ENCODE results near the gene TTC7B. TPM values are rescaled to one million over a fixed set of nuclear protein-coding genes. Genes with fewer than 3 reads are reported as not detected.

Gene TTC7B, protein sequence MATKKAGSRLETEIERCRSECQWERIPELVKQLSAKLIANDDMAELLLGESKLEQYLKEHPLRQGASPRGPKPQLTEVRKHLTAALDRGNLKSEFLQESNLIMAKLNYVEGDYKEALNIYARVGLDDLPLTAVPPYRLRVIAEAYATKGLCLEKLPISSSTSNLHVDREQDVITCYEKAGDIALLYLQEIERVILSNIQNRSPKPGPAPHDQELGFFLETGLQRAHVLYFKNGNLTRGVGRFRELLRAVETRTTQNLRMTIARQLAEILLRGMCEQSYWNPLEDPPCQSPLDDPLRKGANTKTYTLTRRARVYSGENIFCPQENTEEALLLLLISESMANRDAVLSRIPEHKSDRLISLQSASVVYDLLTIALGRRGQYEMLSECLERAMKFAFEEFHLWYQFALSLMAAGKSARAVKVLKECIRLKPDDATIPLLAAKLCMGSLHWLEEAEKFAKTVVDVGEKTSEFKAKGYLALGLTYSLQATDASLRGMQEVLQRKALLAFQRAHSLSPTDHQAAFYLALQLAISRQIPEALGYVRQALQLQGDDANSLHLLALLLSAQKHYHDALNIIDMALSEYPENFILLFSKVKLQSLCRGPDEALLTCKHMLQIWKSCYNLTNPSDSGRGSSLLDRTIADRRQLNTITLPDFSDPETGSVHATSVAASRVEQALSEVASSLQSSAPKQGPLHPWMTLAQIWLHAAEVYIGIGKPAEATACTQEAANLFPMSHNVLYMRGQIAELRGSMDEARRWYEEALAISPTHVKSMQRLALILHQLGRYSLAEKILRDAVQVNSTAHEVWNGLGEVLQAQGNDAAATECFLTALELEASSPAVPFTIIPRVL
- 1.1 TPM in 2 replicates for total RNA-seq (2013; cell fraction: nucleolus; rRNA removed)
- 1.1 TPM in 1 of 2 replicates, not detected in the other for total RNA-seq (2014; rRNA removed)
- 0.31 and 0.37 TPM in 2 replicates for total RNA-seq (2014; rRNA removed; fragmentation: Illumina TruSeq; extraction: Trizol)
- 0.54 and 0.66 TPM in 2 replicates for total RNA-seq (2021)
- not detected for polyA plus RNA-seq (2011; ENCODE audit: low read depth)
- 0.06 and 0.20 TPM in 2 replicates for polyA plus RNA-seq (2011; rRNA removed)
- 0.23 and 0.43 TPM in 2 replicates for polyA plus RNA-seq (2011; cell fraction: cytosol; rRNA removed)
- polyA plus RNA-seq (2011; cell fraction: nucleus; rRNA removed): 0.01 and 0.57 TPM in 2 replicates
- 0.03 and 0.52 TPM in 2 replicates for polyA plus RNA-seq (2012)
- polyA plus RNA-seq (2014; fragmentation: Illumina TruSeq; extraction: Trizol): 0.13 and 0.31 TPM in 2 replicates
- polyA plus RNA-seq (2014; fragmentation: Nextera tagmentation; extraction: Ambion mirVana): under 1 TPM in 1 of 2 experiments, not detected in 1; 0.03 TPM
- 0.12 and 0.47 TPM in 2 replicates for polyA plus RNA-seq (2014; rRNA removed)
- under 1 TPM in 1 of 2 experiments, not detected in 1; under 0.01 TPM for polyA plus RNA-seq (2016; fragmentation: Nextera tagmentation; extraction: Ambion mirVana)
- polyA minus RNA-seq (2011; rRNA and poly(A)+ RNA removed): under 0.01 and 0.31 TPM in 2 replicates
- polyA minus RNA-seq (2011; cell fraction: cytosol; rRNA and poly(A)+ RNA removed): 0.10 TPM in 1 of 2 replicates, not detected in the other
- polyA minus RNA-seq (2011; cell fraction: nucleus; rRNA and poly(A)+ RNA removed): 0.10 and 0.48 TPM in 2 replicates
- Bru-seq, nascent RNA: percentile 18 among the genes with signal in this experiment
- percentile 14 among the genes with signal in this experiment for BruChase-seq, experiment 1, labeled RNA remaining after a 6-hour chase
- percentile 16 among the genes with signal in this experiment for BruChase-seq, experiment 2, labeled RNA remaining after a 2-hour chase
- long read RNA-seq, experiment 1: 0 reads
- long read RNA-seq, experiment 2: 0 reads

GRCh38 chr14:90815822-90816662 lies at the start of gene TTC7B:
Gene TTC7B, minus strand, starts transcription at chr14:90816430. Its CDS starts 135 bp downstream, at chr14:90816295.
- Histone ChIP-seq H3K4me3 (no peak within 1 kb of the TSS), H3K79me2 (ENCODE audit: control insufficient read depth, insufficient read depth, low read length) (no peaks in the 10 kb centered on the region), H4K20me1 (ENCODE audit: control insufficient read depth, insufficient read depth) (no peaks in the 10 kb centered on the region), H3K9me3 (replicated peaks; ENCODE audit: control insufficient read depth, insufficient read depth, low read length) (no peaks in the 10 kb centered on the region), H3K9ac (ENCODE audit: control insufficient read depth, insufficient read depth, low read length) (no peak within 1 kb of the TSS), H3K4me1 (ENCODE audit: control insufficient read depth, insufficient read depth, low read length) (no peaks in the 10 kb centered on the region), H3K36me3 (ENCODE audit: control insufficient read depth in 2 of 2, insufficient read depth in 2 of 2, low read length in 1 of 2) (no peaks in the 10 kb centered on the region), H2AFZ (ENCODE audit: control insufficient read depth, low read depth, low read length) (peak within 1 kb of the TSS; percentile 21; the same call in 1 of the 2 replicates), H3K27ac (ENCODE audit: control insufficient read depth, insufficient read depth) (no peak within 1 kb of the TSS), H3K4me2 (ENCODE audit: control insufficient read depth, insufficient read depth) (no peak within 1 kb of the TSS), H3K27me3 (replicated peaks in 1 of 2; ENCODE audit: control insufficient read depth in 2 of 2, insufficient read depth in 2 of 2, low read length in 1 of 2) (peaks cover 2 to 6% of the 10 kb centered on the region in 2 experiments; a peak in 3 of 4 replicates)
- FAIRE-seq (no peak), ATAC-seq (peak; percentile 85), DNase-seq (ENCODE audit: low read depth, low spot score) (no peak)
- intact Hi-C loops (cut with micrococcal nuclease; ENCODE audit: unreplicated experiment) (no loop called here), in situ Hi-C loops (cut with MboI) (no loop called here)
- ChIA-PET RAD21 (ENCODE audit: unreplicated experiment) (no interaction called here), CTCF (interaction anchor here (1.0 kb wide), 1 partner anchor 57 kb away, joined by 3 read pairs; no protein-coding TSS in a partner anchor), POLR2A (no interaction called here), SMC1A (ENCODE audit: uncharacterized antibody, unreplicated experiment) (no interaction called here)
- WGBS (ENCODE audit: insufficient coverage, insufficient replicate concordance, low lambda C conversion rate, missing lambda C conversion rate): 16% methylated on average over 30 of the region's 111 CpGs
- TF ChIP-seq, protein P1, sequence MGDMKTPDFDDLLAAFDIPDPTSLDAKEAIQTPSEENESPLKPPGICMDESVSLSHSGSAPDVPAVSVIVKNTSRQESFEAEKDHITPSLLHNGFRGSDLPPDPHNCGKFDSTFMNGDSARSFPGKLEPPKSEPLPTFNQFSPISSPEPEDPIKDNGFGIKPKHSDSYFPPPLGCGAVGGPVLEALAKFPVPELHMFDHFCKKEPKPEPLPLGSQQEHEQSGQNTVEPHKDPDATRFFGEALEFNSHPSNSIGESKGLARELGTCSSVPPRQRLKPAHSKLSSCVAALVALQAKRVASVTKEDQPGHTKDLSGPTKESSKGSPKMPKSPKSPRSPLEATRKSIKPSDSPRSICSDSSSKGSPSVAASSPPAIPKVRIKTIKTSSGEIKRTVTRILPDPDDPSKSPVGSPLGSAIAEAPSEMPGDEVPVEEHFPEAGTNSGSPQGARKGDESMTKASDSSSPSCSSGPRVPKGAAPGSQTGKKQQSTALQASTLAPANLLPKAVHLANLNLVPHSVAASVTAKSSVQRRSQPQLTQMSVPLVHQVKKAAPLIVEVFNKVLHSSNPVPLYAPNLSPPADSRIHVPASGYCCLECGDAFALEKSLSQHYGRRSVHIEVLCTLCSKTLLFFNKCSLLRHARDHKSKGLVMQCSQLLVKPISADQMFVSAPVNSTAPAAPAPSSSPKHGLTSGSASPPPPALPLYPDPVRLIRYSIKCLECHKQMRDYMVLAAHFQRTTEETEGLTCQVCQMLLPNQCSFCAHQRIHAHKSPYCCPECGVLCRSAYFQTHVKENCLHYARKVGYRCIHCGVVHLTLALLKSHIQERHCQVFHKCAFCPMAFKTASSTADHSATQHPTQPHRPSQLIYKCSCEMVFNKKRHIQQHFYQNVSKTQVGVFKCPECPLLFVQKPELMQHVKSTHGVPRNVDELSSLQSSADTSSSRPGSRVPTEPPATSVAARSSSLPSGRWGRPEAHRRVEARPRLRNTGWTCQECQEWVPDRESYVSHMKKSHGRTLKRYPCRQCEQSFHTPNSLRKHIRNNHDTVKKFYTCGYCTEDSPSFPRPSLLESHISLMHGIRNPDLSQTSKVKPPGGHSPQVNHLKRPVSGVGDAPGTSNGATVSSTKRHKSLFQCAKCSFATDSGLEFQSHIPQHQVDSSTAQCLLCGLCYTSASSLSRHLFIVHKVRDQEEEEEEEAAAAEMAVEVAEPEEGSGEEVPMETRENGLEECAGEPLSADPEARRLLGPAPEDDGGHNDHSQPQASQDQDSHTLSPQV (IDR thresholded peaks at IDR 0.05): no peak
- TF ChIP-seq, protein P2, sequence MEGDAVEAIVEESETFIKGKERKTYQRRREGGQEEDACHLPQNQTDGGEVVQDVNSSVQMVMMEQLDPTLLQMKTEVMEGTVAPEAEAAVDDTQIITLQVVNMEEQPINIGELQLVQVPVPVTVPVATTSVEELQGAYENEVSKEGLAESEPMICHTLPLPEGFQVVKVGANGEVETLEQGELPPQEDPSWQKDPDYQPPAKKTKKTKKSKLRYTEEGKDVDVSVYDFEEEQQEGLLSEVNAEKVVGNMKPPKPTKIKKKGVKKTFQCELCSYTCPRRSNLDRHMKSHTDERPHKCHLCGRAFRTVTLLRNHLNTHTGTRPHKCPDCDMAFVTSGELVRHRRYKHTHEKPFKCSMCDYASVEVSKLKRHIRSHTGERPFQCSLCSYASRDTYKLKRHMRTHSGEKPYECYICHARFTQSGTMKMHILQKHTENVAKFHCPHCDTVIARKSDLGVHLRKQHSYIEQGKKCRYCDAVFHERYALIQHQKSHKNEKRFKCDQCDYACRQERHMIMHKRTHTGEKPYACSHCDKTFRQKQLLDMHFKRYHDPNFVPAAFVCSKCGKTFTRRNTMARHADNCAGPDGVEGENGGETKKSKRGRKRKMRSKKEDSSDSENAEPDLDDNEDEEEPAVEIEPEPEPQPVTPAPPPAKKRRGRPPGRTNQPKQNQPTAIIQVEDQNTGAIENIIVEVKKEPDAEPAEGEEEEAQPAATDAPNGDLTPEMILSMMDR (IDR thresholded peaks at IDR 0.05 in 2 of 3, conservative IDR thresholded peaks at IDR 0.05 in 1 of 3; ENCODE audit: control insufficient read depth in 2 of 3, extremely low read depth in 1 of 3, insufficient read depth in 1 of 3, low read depth in 3 of 3, low read length in 3 of 3): peak in 2 of 3 experiments; percentile 35 to 53; a peak in 2 of 6 replicates
- TF ChIP-seq SIX5 (IDR thresholded peaks at IDR 0.05; ENCODE audit: low read depth, low read length, severe bottlenecking): no peak
- TF ChIP-seq NRF1 (conservative IDR thresholded peaks at IDR 0.05; ENCODE audit: low read depth, low read length): no peak
- no peak for TF ChIP-seq IKZF1 (conservative IDR thresholded peaks at IDR 0.05)
- no TSS peak for BruUV-seq (replicated peaks)
